GM11168 (cell line): ENCODE measurements around the gene TMA16.
"Not testable (repeated sequence)": the region's sequence is repeated elsewhere in the genome, so short reads cannot be mapped to it uniquely, and the experiment has no call there.

Experiments
- in situ Hi-C: fragments of 300-500 bp; cut with MboI; formaldehyde crosslinking; loops from one replicate; pipeline ENCODE4 v1.12.0; 2022; ENCODE audit warnings: low sequenced_read_pairs; ENCODE audit not compliant: unreplicated experiment

Gene TMA16

GRCh38 chr4:163494360-163495241 is at the start of gene TMA16:
Gene TMA16 (plus strand): TSS chr4:163494690. CDS start chr4:163494802, 112 bp downstream.
- in situ Hi-C loops = no loop called here

GRCh38 chr4:163447023-163447422 is 47.5 kb upstream of the TMA16 start:
- in situ Hi-C loops = not testable (repeated sequence)

- in situ Hi-C loops = no loop called here
Measured at GRCh38 chr4:163447481-163447880, 47.0 kb upstream of the TMA16 start.

- in situ Hi-C loops = no loop called here
Measured at GRCh38 chr4:163448540-163449203, 45.8 kb upstream of the TMA16 start.

GRCh38 chr4:163462556-163462955 is 31.9 kb upstream of the TMA16 start:
- in situ Hi-C loops = no loop called here

GRCh38 chr4:163467082-163467770 is 27.3 kb upstream of the TMA16 start:
- in situ Hi-C loops = no loop called here

- in situ Hi-C loops = no loop called here
Measured at GRCh38 chr4:163470391-163470790, 24.1 kb upstream of the TMA16 start.

GRCh38 chr4:163473130-163473529 is 21.4 kb upstream of the TMA16 start:
- in situ Hi-C loops = no loop called here

- in situ Hi-C loops = no loop called here
Measured at GRCh38 chr4:163473576-163473975, 20.9 kb upstream of the TMA16 start, which contains the start of gene TKTL2. Gene TKTL2 (minus strand): TSS chr4:163473754. CDS start chr4:163473734, 20 bp downstream.

- in situ Hi-C loops = no loop called here
Measured at GRCh38 chr4:163474027-163474426, 20.5 kb upstream of the TMA16 start.

GRCh38 chr4:163476761-163477438 is 17.6 kb upstream of the TMA16 start:
- in situ Hi-C loops = no loop called here

GRCh38 chr4:163482190-163482589 is 12.3 kb upstream of the TMA16 start:
- in situ Hi-C loops = no loop called here

- in situ Hi-C loops = loop anchor here (5.0 kb wide), 1 partner anchor 62 kb away; no protein-coding TSS in a partner anchor
Measured at GRCh38 chr4:163484906-163485305, 9.6 kb upstream of the TMA16 start.

- in situ Hi-C loops = loop anchor here (5.0 kb wide), 1 partner anchor 62 kb away; no protein-coding TSS in a partner anchor
Measured at GRCh38 chr4:163485589-163485988, 8.9 kb upstream of the TMA16 start.

GRCh38 chr4:163486321-163486720 is 8.2 kb upstream of the TMA16 start:
- in situ Hi-C loops = loop anchor here (5.0 kb wide), 1 partner anchor 61 kb away; no protein-coding TSS in a partner anchor

GRCh38 chr4:163489929-163490328 is 4.6 kb upstream of the TMA16 start:
- in situ Hi-C loops = loop anchor here (5.0 kb wide), 1 partner anchor 57 kb away; no protein-coding TSS in a partner anchor

- in situ Hi-C loops = no loop called here
Measured at GRCh38 chr4:163492951-163493504, 1.5 kb upstream of the TMA16 start.

GRCh38 chr4:163493643-163494359 is 689 bp upstream of the TMA16 start:
- in situ Hi-C loops = no loop called here

- in situ Hi-C loops = no loop called here
Measured at GRCh38 chr4:163495900-163496299, 1.4 kb downstream of the TMA16 start.
